Lung (tissue), 12 donors: ENCODE data around the gene EIF3F. TPM values are rescaled to one million over a fixed set of nuclear protein-coding genes. Genes with fewer than 3 reads are reported as not detected.

Source experiments
- ATAC-seq: fragments of 200-7000 bp; cut with Tn5 transposase; one replicate; pipeline ENCODE4 v1.9.1; 2020; ENCODE audit warnings: moderate number of reproducible peaks; ENCODE audit not compliant: insufficient read depth, low FRiP score
- DNase-seq, 3 donors: peaks; one replicate each; pipeline ENCODE4 v3.0.0-alpha.2; 2013 to 2017
- H3K27ac ChIP-seq, 2 donors: one replicate each; pipeline ENCODE4 v1.5.1; 2013; ENCODE audit warnings: mild to moderate bottlenecking in 2 of 2, moderate library complexity in 2 of 2, control low read depth in 1 of 2, inconsistent platforms in 1 of 2, low read depth in 1 of 2, low read length in 1 of 2
- H3K27me3 ChIP-seq, 3 donors: one replicate each; pipeline ENCODE4 v1.5.1; 2013; ENCODE audit warnings: low read length in 2 of 3; ENCODE audit not compliant: control insufficient read depth in 3 of 3, insufficient read depth in 3 of 3
- H3K36me3 ChIP-seq, 4 donors: one replicate each; pipeline ENCODE4 v1.5.1; 2013; ENCODE audit warnings: low read length in 4 of 4, mild to moderate bottlenecking in 1 of 4, moderate library complexity in 1 of 4; ENCODE audit not compliant: control insufficient read depth in 4 of 4, insufficient read depth in 4 of 4
- H3K4me1 ChIP-seq, 5 donors: one replicate each; pipeline ENCODE4 v1.5.1; 2013; ENCODE audit warnings: low read length in 5 of 5, mild to moderate bottlenecking in 2 of 5, moderate library complexity in 1 of 5; ENCODE audit not compliant: control insufficient read depth in 5 of 5, insufficient read depth in 5 of 5
- H3K4me3 ChIP-seq: one replicate; pipeline ENCODE4 v1.5.1; 2013; ENCODE audit warnings: mild to moderate bottlenecking, control low read depth, moderate library complexity
- H3K9ac ChIP-seq, 2 donors: one replicate each; pipeline ENCODE4 v1.5.1; 2013; ENCODE audit warnings: low read length in 2 of 2, control low read depth in 1 of 2; ENCODE audit not compliant: insufficient read depth in 1 of 2
- H3K9me3 ChIP-seq, 4 donors: one replicate each; pipeline ENCODE4 v1.5.1; 2013; ENCODE audit warnings: low read length in 3 of 4, mild to moderate bottlenecking in 1 of 4, moderate library complexity in 1 of 4; ENCODE audit not compliant: control insufficient read depth in 4 of 4, insufficient read depth in 3 of 4
- WGBS, 2 donors: extraction: QIAGEN DNeasy Blood & Tissue Kit; methylation state at CpG; one replicate each; pipeline ENCODE4 v1.1.7; 2013; 5-methylcytosine and 5-hydroxymethylcytosine counted together
- polyA plus RNA-seq, 2 donors: library from polyadenylated mRNA; stranded (reverse); fragments of 200-250 nt; gene quantifications; one replicate each; pipeline ENCODE4 v1.2.1, GENCODE V29; 2013
- total RNA-seq, 2 donors: library from RNA; depleted of rRNA in 1 of 2; stranded (reverse); fragments of >200 nt in 1 of 2; gene quantifications; one replicate each; pipeline ENCODE4 v1.2.1, GENCODE V29; 2014 to 2021
- TF ChIP-seq, protein P1 (sequence below): IDR thresholded peaks from 2 replicates; pipeline ENCODE4 v1.5.1; 2012; ENCODE audit warnings: mild to moderate bottlenecking; ENCODE audit errors: control extremely low read depth, extremely low read depth
- donor health status: control.
- donor health status: control.
- donor health status: Bipolar disorder and iron deficiency.
- donor health status: healthy.
- donor health status: DM: yes; HTN: yes; CAD: no.

The EIF3F gene
- total and polyA plus RNA-seq, 4 donors, result 166 to 471 (median 234) TPM

DNA sequence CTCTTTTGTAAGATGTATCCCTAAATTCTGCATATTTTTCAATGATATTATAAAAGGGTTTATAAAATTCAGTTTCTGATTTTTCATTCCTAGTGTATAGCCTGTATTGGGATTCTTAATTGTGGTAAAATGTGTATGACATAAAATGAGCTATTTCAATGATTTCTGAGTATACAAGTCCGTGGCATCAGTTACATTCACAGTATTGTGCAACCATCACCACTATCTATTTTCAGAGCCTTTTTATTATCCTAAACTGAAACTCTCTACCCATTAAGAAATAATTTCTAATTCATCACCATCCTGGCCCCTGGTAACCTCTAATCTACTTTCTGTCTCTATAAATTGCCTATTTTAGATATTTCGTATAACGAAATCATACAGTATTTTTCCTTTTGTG, 39.8 kb downstream of the EIF3F start:
- Histone ChIP-seq H3K4me1 (peaks cover 0 to 3% (median 0%) of the 10 kb centered on the region in 5 donors), H3K27me3 (peaks cover 2 to 11% (median 5%) of the 10 kb centered on the region in 3 donors), H3K9me3 (no peaks in the 10 kb centered on the region), H3K36me3 (no peaks in the 10 kb centered on the region), H3K9ac (no peak overlapping the region), H3K4me3 (no peak overlapping the region), H3K27ac (no peak overlapping the region)
- no peak for ATAC-seq
- 89 to 94% methylated on average over 3 of the region's 3 CpGs for WGBS, 2 donors
- no peak for DNase-seq
- TF ChIP-seq, protein P1, sequence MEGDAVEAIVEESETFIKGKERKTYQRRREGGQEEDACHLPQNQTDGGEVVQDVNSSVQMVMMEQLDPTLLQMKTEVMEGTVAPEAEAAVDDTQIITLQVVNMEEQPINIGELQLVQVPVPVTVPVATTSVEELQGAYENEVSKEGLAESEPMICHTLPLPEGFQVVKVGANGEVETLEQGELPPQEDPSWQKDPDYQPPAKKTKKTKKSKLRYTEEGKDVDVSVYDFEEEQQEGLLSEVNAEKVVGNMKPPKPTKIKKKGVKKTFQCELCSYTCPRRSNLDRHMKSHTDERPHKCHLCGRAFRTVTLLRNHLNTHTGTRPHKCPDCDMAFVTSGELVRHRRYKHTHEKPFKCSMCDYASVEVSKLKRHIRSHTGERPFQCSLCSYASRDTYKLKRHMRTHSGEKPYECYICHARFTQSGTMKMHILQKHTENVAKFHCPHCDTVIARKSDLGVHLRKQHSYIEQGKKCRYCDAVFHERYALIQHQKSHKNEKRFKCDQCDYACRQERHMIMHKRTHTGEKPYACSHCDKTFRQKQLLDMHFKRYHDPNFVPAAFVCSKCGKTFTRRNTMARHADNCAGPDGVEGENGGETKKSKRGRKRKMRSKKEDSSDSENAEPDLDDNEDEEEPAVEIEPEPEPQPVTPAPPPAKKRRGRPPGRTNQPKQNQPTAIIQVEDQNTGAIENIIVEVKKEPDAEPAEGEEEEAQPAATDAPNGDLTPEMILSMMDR, result no peak

DNA sequence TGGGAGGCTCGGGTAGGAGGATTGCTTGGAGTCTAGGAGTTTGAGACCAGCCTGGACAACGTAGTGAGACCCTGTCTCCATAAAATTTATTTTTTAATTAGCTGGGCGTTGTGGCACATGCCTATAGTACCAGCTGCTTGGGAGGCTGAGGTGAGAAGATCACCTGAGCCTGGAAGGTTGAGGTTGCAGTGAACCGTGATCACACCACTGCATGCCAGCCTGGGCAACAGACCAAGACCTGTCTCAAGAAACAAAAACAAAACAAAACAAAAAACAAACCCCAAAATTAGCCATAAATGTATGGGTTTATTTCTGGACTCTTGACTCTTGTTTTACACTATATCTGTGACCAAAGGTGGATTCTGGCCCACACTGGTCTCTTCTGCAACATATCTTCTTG, 41.6 kb downstream of the EIF3F start:
- no peak for DNase-seq
- Histone ChIP-seq H3K27ac (no peak overlapping the region), H3K4me3 (no peak overlapping the region), H3K9me3 (no peaks in the 10 kb centered on the region), H3K36me3 (no peaks in the 10 kb centered on the region), H3K27me3 (peaks cover 2 to 11% (median 5%) of the 10 kb centered on the region in 3 donors), H3K9ac (no peak overlapping the region), H3K4me1 (peaks cover 0 to 11% (median 3%) of the 10 kb centered on the region in 5 donors)
- no peak for ATAC-seq
- 79 to 89% methylated on average over 4 of the region's 4 CpGs for WGBS, 2 donors
- TF ChIP-seq, protein P1, result no peak

DNA sequence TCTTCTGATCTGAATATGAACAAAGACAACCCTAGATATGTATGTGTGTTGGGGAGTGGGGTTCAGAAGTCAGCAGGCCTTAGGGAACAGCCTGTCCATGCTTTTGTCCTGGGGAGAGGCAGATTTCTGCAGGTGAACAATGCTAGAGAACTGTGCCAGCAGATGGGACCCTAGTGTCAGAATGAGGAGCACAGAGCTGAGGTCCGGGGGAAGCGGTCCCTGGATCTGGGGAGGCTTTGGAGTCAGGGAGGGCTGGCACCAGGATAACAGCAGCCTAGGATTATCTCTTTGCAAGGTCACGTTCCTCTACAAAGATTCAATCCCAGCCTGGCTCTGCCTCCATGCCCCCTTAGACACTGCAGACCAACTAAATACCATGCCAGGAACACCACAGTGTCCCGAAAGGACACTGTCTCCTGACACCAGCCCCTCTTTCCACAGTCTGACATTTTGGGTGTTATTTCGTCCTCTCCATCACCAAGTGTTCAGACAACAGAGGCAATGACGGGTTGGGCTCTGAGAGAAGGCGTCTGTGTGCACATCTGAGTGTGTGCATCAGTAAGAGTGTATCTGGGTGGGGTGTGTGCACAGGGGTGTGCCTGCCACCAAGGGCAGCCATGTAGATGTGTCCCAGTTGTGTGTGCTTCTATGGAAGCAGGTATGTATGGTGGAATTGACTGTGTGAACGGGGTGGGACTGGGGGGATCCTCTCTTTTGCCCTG, 43.5 kb downstream of the EIF3F start:
- no peak overlapping the region for H3K27ac ChIP-seq
- WGBS, 2 donors, result 80 to 82% methylated on average over 8 of the region's 8 CpGs
- H3K27me3 ChIP-seq, result peaks cover 2 to 11% (median 5%) of the 10 kb centered on the region in 3 donors
- H3K4me1 ChIP-seq, result peaks cover 0 to 11% (median 2%) of the 10 kb centered on the region in 5 donors
- no peaks in the 10 kb centered on the region for H3K9me3 ChIP-seq
- no peak overlapping the region for H3K4me3 ChIP-seq
- no peaks in the 10 kb centered on the region for H3K36me3 ChIP-seq
- ATAC-seq (no peak), DNase-seq (no peak)
- TF ChIP-seq, protein P1, result no peak
- no peak overlapping the region for H3K9ac ChIP-seq
